ENCODE measurements around the gene UMODL1.

UMODL1 gene

GRCh38 chr21:42137191-42137904 is 66.2 kb downstream of the UMODL1 start:
- DNase-seq, result no peak

GRCh38 chr21:42140196-42140934 is 69.2 kb downstream of the UMODL1 start:
- no peak for DNase-seq

- no peak for DNase-seq
Observed at GRCh38 chr21:42141643-42142042, 70.5 kb downstream of the UMODL1 start.

GRCh38 chr21:42142141-42142540 is 71.0 kb downstream of the UMODL1 start:
- no peak for DNase-seq

- DNase-seq, result no peak
Observed at GRCh38 chr21:42142627-42143026, 71.5 kb downstream of the UMODL1 start.

- no peak for DNase-seq
Observed at GRCh38 chr21:42143111-42143510, 72.0 kb downstream of the UMODL1 start.

GRCh38 chr21:42144221-42144620 is 73.1 kb downstream of the UMODL1 start:
- no peak for DNase-seq

- no peak for DNase-seq
Observed at GRCh38 chr21:42144679-42145568, 73.8 kb downstream of the UMODL1 start.

GRCh38 chr21:42145569-42146272 is 74.6 kb downstream of the UMODL1 start:
- DNase-seq, result peak; percentile 74 to 79

- no peak for DNase-seq
Observed at GRCh38 chr21:42146273-42146805, 75.2 kb downstream of the UMODL1 start.

GRCh38 chr21:42146821-42147220 is 75.7 kb downstream of the UMODL1 start:
- no peak for DNase-seq

- DNase-seq, result no peak
Observed at GRCh38 chr21:42147386-42148020, 76.4 kb downstream of the UMODL1 start.

GRCh38 chr21:42148097-42148496 is 77.0 kb downstream of the UMODL1 start:
- DNase-seq, result no peak

- DNase-seq, result no peak
Observed at GRCh38 chr21:42148584-42148983, 77.5 kb downstream of the UMODL1 start.

- DNase-seq, result no peak
Observed at GRCh38 chr21:42149656-42150473, 78.7 kb downstream of the UMODL1 start.

- DNase-seq, result no peak
Observed at GRCh38 chr21:42150474-42151085, 79.5 kb downstream of the UMODL1 start.

- no peak for DNase-seq
Observed at GRCh38 chr21:42151148-42151947, 80.2 kb downstream of the UMODL1 start.

- no peak for DNase-seq
Observed at GRCh38 chr21:42151948-42152220, 80.8 kb downstream of the UMODL1 start.

GRCh38 chr21:42153046-42153686 is 82.0 kb downstream of the UMODL1 start:
- no peak for DNase-seq

Data from Kasumi-1 (cell line).